ENCODE data around the gene OSGEP. TPM values are rescaled to one million over a fixed set of nuclear protein-coding genes. Genes with fewer than 3 reads are reported as not detected.

OSGEP gene
- total and polyA plus RNA-seq, 2 of the 13 experiments (the other 11 are each of a cell fraction or from before 2014, with no cell fraction given): 39.7 to 41.1 TPM

DNA sequence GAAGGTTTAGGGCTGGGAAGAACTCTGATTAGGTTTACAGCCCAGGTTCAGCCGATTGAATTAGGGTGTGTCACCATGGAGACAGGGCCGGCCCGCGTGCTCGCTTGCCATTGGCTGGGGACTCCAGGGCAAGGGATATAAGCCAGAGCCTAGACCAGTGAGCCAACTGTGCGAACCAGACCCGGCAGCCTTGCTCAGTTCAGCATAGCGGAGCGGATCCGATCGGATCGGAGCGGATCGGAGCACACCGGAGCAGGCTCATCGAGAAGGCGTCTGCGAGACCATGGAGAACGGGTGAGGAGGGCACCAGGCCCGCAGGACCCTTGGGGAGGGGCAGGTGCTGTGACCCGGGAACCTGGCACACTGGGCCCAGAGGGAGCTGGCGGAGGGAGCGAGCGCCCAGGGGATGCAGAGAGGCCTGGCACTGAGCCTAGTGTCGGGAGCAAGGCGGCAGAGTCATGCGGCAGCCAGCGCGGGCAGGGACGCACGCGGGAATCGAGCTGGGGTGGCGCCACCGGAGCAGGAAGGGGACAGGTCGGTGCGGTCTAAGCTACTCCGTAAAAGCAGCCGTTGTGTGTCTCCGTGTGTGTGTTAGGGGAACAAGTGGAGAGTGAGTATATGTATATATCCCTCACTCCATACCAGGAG is 14.8 kb upstream of the OSGEP start, which contains the start of gene PNP (continued):
- TF ChIP-seq SMYD3 (CRISPR knock-in tag; IDR thresholded peaks at IDR 0.05) (no peak), DNMT3B (CRISPR knock-in tag; conservative IDR thresholded peaks at IDR 0.05) (peak; percentile 90), YEATS4 (CRISPR knock-in tag; IDR thresholded peaks at IDR 0.05; ENCODE audit: borderline replicate concordance) (peak; percentile 83; the same call in 1 of the 2 replicates), SRSF1 (optimal IDR thresholded peaks at IDR 0.05; ENCODE audit: low read depth, low read length) (no peak), ZNF274 (CRISPR knock-in tag; IDR thresholded peaks at IDR 0.05) (peak; percentile 85; the same call in 1 of the 2 replicates), STAT5B (CRISPR knock-in tag; IDR thresholded peaks at IDR 0.05) (no peak), RBM22 (optimal IDR thresholded peaks at IDR 0.05; ENCODE audit: low read length) (no peak), HOXD1 (CRISPR knock-in tag; IDR thresholded peaks at IDR 0.05) (0 out of 2 replicates have a peak, but pooled peaks have one; percentile 68), ARHGAP35 (CRISPR knock-in tag; IDR thresholded peaks at IDR 0.05; ENCODE audit: borderline replicate concordance) (peak; percentile 95; the same call in 1 of the 2 replicates), ZNF10 (CRISPR knock-in tag; IDR thresholded peaks at IDR 0.05; ENCODE audit: borderline replicate concordance, low read depth) (no peak), ZNF614 (CRISPR knock-in tag; IDR thresholded peaks at IDR 0.05; ENCODE audit: borderline replicate concordance) (peak; percentile 39; the same call in 1 of the 2 replicates), ZNF761 (CRISPR knock-in tag; conservative IDR thresholded peaks at IDR 0.05) (peak; percentile 67; the same call in 1 of the 2 replicates), ZC3H4 (CRISPR knock-in tag; IDR thresholded peaks at IDR 0.05; ENCODE audit: borderline replicate concordance) (peak; percentile 65; the same call in 1 of the 2 replicates), SUZ12 (IDR thresholded peaks at IDR 0.05; ENCODE audit: low read depth, low read length) (no peak), ZNF460 (CRISPR knock-in tag; IDR thresholded peaks at IDR 0.05; ENCODE audit: borderline replicate concordance) (no peak), ZNF724P (CRISPR knock-in tag; IDR thresholded peaks at IDR 0.05; ENCODE audit: borderline replicate concordance) (peak; percentile 92; the same call in 1 of the 2 replicates), ZKSCAN1 (IDR thresholded peaks at IDR 0.05; ENCODE audit: low read length) (no peak)
- TF ChIP-seq, protein P1, sequence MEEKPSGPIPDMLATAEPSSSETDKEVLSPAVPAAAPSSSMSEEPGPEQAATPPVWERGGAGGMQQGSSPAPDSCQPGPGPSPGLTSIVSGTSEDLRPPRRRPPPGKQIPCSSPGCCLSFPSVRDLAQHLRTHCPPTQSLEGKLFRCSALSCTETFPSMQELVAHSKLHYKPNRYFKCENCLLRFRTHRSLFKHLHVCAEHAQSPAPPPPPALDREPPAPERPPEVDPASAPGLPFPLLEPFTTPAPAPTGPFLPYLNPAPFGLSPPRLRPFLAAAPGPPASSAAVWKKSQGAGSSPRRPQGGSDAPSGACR (CRISPR knock-in tag; IDR thresholded peaks at IDR 0.05): no peak; the same call in 1 of the 2 replicates
- TF ChIP-seq, protein P2, sequence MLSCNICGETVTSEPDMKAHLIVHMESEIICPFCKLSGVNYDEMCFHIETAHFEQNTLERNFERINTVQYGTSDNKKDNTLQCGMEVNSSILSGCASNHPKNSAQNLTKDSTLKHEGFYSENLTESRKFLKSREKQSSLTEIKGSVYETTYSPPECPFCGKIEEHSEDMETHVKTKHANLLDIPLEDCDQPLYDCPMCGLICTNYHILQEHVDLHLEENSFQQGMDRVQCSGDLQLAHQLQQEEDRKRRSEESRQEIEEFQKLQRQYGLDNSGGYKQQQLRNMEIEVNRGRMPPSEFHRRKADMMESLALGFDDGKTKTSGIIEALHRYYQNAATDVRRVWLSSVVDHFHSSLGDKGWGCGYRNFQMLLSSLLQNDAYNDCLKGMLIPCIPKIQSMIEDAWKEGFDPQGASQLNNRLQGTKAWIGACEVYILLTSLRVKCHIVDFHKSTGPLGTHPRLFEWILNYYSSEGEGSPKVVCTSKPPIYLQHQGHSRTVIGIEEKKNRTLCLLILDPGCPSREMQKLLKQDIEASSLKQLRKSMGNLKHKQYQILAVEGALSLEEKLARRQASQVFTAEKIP (CRISPR knock-in tag; IDR thresholded peaks at IDR 0.05; ENCODE audit: borderline replicate concordance): no peak
- TF ChIP-seq, protein P3, sequence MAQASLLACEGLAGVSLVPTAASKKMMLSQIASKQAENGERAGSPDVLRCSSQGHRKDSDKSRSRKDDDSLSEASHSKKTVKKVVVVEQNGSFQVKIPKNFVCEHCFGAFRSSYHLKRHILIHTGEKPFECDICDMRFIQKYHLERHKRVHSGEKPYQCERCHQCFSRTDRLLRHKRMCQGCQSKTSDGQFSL (CRISPR knock-in tag; IDR thresholded peaks at IDR 0.05): no peak
- TF ChIP-seq, protein P4, sequence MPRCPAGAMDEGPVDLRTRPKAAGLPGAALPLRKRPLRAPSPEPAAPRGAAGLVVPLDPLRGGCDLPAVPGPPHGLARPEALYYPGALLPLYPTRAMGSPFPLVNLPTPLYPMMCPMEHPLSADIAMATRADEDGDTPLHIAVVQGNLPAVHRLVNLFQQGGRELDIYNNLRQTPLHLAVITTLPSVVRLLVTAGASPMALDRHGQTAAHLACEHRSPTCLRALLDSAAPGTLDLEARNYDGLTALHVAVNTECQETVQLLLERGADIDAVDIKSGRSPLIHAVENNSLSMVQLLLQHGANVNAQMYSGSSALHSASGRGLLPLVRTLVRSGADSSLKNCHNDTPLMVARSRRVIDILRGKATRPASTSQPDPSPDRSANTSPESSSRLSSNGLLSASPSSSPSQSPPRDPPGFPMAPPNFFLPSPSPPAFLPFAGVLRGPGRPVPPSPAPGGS (CRISPR knock-in tag; IDR thresholded peaks at IDR 0.05): peak; percentile 59; the same call in 1 of the 2 replicates
